ENCODE data around the gene ACR. TPM values are rescaled to one million over a fixed set of nuclear protein-coding genes. Genes with fewer than 3 reads are reported as not detected.

ACR gene
- total RNA-seq, 1 donor from 2014 or later: 0.22 TPM

- Mint-ChIP-seq H3K4me3 (no peak overlapping the region), H3K4me1 (ENCODE audit: unreplicated experiment) (peaks cover 15% of the 10 kb centered on the region), H3K27me3 (peaks cover 3% of the 10 kb centered on the region), H3K27ac (no peak overlapping the region), H3K36me3 (peaks cover 7% of the 10 kb centered on the region), H3K9me3 (no peaks in the 10 kb centered on the region)
- DNase-seq (ENCODE audit: extremely low spot score, unreplicated experiment): no peak
- TF ChIP-seq CTCF (conservative IDR thresholded peaks at IDR 0.05): no peak
Measured at GRCh38 chr22:50701428-50702154, 36.4 kb upstream of the ACR start.

- peaks cover 15% of the 10 kb centered on the region for H3K4me1 Mint-ChIP-seq (ENCODE audit: unreplicated experiment)
Measured at GRCh38 chr22:50702261-50702671, 35.7 kb upstream of the ACR start.

DNA sequence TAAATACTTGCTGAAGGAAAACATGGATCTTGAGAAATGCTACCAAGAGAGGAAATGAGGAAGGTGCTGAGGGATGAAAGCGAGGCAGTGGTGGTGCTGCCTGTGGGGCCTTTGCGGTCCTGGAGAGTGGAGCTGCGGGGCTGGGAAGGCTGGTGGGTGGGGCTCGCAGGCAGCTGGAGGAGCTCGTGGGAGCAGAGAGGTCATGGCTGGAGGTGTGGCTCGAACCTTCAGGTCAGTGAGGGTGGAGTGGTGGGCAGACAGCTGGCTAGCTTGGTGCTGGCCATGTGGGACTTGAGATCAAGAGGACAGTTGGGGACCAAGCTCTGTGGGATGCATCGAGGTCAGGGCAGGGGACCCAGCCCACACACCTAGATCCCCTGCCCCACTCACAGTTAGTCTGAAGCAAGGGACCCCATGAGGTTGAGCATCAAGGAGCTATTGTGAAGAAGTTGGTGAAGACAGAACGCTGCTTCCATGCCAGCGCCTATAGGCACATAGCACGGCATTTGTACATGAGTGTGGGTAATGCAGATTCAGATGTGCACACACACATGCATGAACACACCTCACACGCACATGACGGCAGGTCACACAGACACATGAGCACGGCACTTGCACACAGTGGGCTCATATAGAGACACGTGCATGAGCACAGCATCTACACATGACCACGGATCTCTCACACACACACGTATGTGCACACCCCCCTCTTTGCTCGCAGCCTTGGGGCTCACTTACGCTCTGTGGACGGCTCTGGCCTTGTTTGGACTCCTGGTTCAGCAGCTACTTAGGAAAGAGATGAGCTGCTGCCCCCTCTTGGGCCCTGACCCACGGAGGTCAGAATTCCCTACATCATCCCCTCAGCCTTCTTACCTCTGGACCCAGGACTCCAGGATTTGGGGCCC is 34.9 kb upstream of the ACR start:
- peaks cover 3% of the 10 kb centered on the region for H3K27me3 Mint-ChIP-seq

More at GRCh38 chr22:50702261-50702671, 35.7 kb upstream of the ACR start:
- peak overlapping the region; percentile 12 for H3K4me3 Mint-ChIP-seq
- no peak overlapping the region for H3K27ac Mint-ChIP-seq
- no peaks in the 10 kb centered on the region for H3K9me3 Mint-ChIP-seq
- DNase-seq (ENCODE audit: extremely low spot score, unreplicated experiment): no peak
- no peak for TF ChIP-seq CTCF (conservative IDR thresholded peaks at IDR 0.05)
- H3K36me3 Mint-ChIP-seq: peaks cover 7% of the 10 kb centered on the region
- peaks cover 3% of the 10 kb centered on the region for H3K27me3 Mint-ChIP-seq

GRCh38 chr22:50703726-50704509 is 34.1 kb upstream of the ACR start:
- DNase-seq (ENCODE audit: extremely low spot score, unreplicated experiment): no peak
- peaks cover 11% of the 10 kb centered on the region for H3K4me1 Mint-ChIP-seq (ENCODE audit: unreplicated experiment)
- no peak for TF ChIP-seq CTCF (conservative IDR thresholded peaks at IDR 0.05)
- no peak overlapping the region for H3K27ac Mint-ChIP-seq
- peaks cover under 1% of the 10 kb centered on the region for H3K27me3 Mint-ChIP-seq
- peaks cover 5% of the 10 kb centered on the region for H3K36me3 Mint-ChIP-seq
- no peak overlapping the region for H3K4me3 Mint-ChIP-seq
- H3K9me3 Mint-ChIP-seq: no peaks in the 10 kb centered on the region

More for the DNA sequence above, 34.9 kb upstream of the ACR start:
- DNase-seq (ENCODE audit: extremely low spot score, unreplicated experiment): no peak
- Mint-ChIP-seq H3K4me1 (ENCODE audit: unreplicated experiment) (peaks cover 15% of the 10 kb centered on the region), H3K4me3 (peak overlapping the region; percentile 12), H3K27ac (no peak overlapping the region), H3K9me3 (no peaks in the 10 kb centered on the region), H3K36me3 (peaks cover 7% of the 10 kb centered on the region)
- no peak for TF ChIP-seq CTCF (conservative IDR thresholded peaks at IDR 0.05)

- peaks cover 4% of the 10 kb centered on the region for H3K36me3 Mint-ChIP-seq
- no peaks in the 10 kb centered on the region for H3K27me3 Mint-ChIP-seq
- H3K9me3 Mint-ChIP-seq: no peaks in the 10 kb centered on the region
- H3K4me3 Mint-ChIP-seq: no peak overlapping the region
- no peak for DNase-seq (ENCODE audit: extremely low spot score, unreplicated experiment)
- TF ChIP-seq CTCF (conservative IDR thresholded peaks at IDR 0.05): no peak
- H3K4me1 Mint-ChIP-seq (ENCODE audit: unreplicated experiment): peaks cover 9% of the 10 kb centered on the region
- no peak overlapping the region for H3K27ac Mint-ChIP-seq
Measured at GRCh38 chr22:50704510-50705218, 33.3 kb upstream of the ACR start.

All from type B pancreatic cell (in vitro differentiated cells).